Measurements from ENCODE around the gene DDT.
"Not testable (repeated sequence)": the region's sequence is repeated elsewhere in the genome, so short reads cannot be mapped to it uniquely, and the experiment has no call there.

GRCh38 chr22:23921586-23922201 lies 52.5 kb downstream of the DDT start:
- not testable (repeated sequence) for TF ChIP-seq USF1 (IDR thresholded peaks at IDR 0.05; ENCODE audit: borderline replicate concordance, extremely low read length, insufficient read depth, low read depth, low read length); CTCF (IDR thresholded peaks at IDR 0.05 in 2 of 3, conservative IDR thresholded peaks at IDR 0.05 in 1 of 3; ENCODE audit: control insufficient read depth in 2 of 3, extremely low read depth in 1 of 3, insufficient read depth in 1 of 3, low read depth in 3 of 3, low read length in 3 of 3); POLR2A (IDR thresholded peaks at IDR 0.05; ENCODE audit: low read depth, low read length); FOXK2 (IDR thresholded peaks at IDR 0.05); FOS (IDR thresholded peaks at IDR 0.05; ENCODE audit: borderline replicate concordance, extremely low read depth, insufficient read length); MAX (IDR thresholded peaks at IDR 0.05; ENCODE audit: low read depth, low read length); CREB1 (IDR thresholded peaks at IDR 0.05; ENCODE audit: low read depth); TAF1 (IDR thresholded peaks at IDR 0.05; ENCODE audit: borderline replicate concordance, low read depth, low read length)

All from GM12878 (cell line).